ENCODE data around the gene VPREB3.

Gene VPREB3

DNA sequence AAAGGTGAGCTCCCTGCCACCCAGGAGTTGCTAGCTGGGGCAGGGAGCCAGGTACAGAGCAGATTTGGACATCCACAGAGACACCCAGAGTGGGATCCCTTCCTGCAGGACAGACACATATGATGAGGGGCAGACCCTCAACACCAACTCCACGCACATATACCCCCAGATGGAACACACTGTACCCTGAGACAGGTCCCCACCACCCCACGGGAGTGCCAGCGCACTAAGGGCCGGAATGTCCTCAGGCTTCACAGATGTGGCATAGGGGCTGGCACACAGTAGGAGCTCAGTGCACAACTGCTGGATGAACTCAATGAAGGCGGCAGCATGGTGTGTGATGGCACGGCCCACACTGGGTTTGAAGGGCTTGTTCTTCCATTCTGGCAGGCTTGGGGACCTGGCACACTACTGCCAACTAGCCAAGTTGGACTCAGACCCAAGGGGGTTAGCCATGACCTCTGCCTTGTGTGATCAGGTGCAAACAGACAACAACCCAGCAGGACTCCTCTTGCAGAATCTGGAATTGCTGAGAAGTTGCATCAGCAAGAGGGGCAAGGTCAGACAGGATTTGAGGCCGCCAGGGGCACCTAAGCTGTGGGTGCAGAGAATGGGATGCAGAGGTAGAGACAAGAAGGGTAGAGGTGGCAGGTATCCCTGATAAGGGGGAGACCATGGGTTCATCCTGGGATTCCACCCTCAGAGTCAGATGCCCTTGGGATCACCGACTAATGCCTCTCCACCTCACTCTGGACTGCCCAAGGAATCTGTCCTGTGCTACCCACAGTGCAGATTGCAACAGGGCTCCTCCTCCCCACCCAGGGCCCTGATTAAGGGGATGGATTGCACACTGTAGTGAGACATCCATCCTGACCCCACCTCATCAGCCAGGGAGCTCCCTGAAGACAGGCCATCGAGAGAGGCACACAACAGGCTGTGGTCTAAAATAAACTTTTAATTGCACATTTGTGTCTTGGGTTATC is 11.0 kb upstream of the VPREB3 start:
- H3K27me3 Mint-ChIP-seq: peaks cover 14% of the 10 kb centered on the region
- H3K36me3 Mint-ChIP-seq: peaks cover 12% of the 10 kb centered on the region
- DNase-seq: no peak
- no peaks in the 10 kb centered on the region for H3K9me3 Mint-ChIP-seq
- peak overlapping the region; percentile 60 for H3K27ac Mint-ChIP-seq
- peaks cover 55% of the 10 kb centered on the region for H3K4me1 Mint-ChIP-seq
- CTCF ChIA-PET: interaction anchor here (0.7 to 2.5 kb wide), 2 partner anchors 48 to 137 kb away, joined by 3 to 8 read pairs; no protein-coding TSS in a partner anchor
- H3K4me3 Mint-ChIP-seq: peak overlapping the region; percentile 3

DNA sequence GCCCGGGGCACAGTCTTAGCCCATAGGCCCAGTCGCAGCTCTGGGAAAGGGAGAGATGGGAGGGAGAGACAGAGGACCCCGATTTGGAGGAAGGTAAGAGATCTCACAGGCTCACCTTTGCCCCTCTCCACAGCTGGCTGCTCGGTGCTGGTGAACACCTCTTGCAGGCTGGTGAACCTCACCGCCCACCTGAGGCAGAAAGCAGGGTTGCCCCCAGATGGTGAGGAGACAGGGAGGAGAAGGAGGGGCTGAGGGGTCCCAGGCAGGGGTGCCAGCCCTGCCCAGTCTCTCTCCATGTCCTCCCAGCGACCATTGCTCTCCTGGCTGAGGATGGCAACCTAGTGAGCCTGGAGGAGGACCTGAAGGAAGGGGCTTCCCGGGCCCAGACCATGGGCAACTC is 9.7 kb upstream of the VPREB3 start:
- no peaks in the 10 kb centered on the region for H3K9me3 Mint-ChIP-seq
- H3K4me1 Mint-ChIP-seq: peaks cover 52% of the 10 kb centered on the region
- no peak for DNase-seq
- H3K4me3 Mint-ChIP-seq: peak overlapping the region; percentile 66
- H3K27ac Mint-ChIP-seq: no peak overlapping the region
- CTCF ChIA-PET: interaction anchor here (2.5 kb wide), 1 partner anchor 136 kb away, joined by 8 read pairs; no protein-coding TSS in a partner anchor
- H3K27me3 Mint-ChIP-seq: peaks cover 10% of the 10 kb centered on the region
- H3K36me3 Mint-ChIP-seq: peaks cover 12% of the 10 kb centered on the region

DNA sequence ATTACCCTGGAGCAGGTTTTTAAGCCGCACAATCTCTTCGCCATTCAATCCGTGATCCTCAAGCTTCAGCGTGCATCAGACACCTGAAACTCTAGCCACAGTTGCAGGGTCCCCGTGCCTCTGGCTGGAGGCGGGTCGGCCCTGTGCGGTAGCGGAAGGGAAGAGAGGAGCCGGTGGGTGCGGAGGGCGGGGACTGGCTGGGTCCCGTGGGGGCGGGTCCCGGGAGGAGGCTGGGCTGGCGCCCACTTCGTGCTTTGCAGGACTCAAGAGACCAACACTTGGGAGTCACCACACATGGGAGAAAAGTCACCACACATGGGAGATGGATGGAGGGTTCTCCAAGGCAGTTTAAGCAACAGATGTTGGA is 9.3 kb upstream of the VPREB3 start:
- peak overlapping the region; percentile 66 for H3K4me3 Mint-ChIP-seq
- CTCF ChIA-PET: interaction anchor here (2.5 kb wide), 1 partner anchor 136 kb away, joined by 8 read pairs; no protein-coding TSS in a partner anchor
- peaks cover 10% of the 10 kb centered on the region for H3K27me3 Mint-ChIP-seq
- peaks cover 12% of the 10 kb centered on the region for H3K36me3 Mint-ChIP-seq
- DNase-seq: peak; percentile 76
- H3K9me3 Mint-ChIP-seq: no peaks in the 10 kb centered on the region
- H3K27ac Mint-ChIP-seq: peak overlapping the region; percentile 77
- H3K4me1 Mint-ChIP-seq: peaks cover 52% of the 10 kb centered on the region

DNA sequence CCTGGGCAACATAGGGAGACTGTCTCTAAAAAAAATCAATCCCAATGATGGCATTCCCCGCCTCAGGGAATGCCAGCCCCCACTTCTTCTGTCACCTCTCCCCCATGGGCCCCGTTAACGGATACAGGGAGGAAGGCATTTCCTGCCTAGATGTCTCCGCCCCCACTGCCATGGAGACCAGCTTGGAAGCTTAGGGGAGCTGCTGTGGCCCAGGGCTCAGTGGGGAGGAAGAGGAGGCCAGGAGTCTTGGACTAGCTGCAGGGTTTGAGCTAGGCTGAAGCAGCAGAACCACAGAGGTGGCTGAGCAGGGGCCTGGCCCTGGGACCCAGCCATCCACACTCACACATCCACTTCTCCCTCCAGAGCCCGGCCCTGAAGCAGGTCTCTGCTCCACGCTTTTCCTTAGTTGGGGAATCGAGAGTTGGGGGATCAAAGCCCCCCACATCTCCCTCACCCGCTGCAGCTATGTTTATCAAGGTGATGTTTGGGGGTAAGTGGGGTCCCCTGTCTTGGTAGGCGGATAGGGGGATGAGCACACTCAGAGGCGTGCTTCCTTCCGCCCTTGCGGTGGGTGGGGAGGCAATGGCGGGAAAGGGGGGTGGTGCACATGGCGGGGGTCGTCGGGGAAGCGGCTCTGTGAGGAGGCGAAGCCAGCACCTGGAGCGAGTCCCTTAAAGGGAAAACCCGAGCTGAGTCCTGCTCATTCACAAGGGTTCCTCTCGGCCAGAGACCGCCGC is 8.8 kb upstream of the VPREB3 start, which contains the start of gene C22orf15:
Gene C22orf15, plus strand, starts transcription at position 149 of the 737 bp plus-strand sequence. Its CDS starts 317 bp downstream, at position 466.
- CTCF ChIA-PET: interaction anchor here (2.5 kb wide), 1 partner anchor 135 kb away, joined by 8 read pairs; no protein-coding TSS in a partner anchor

GRCh38 chr22:23760056-23760455 is 5.8 kb upstream of the VPREB3 start:
- CTCF ChIA-PET: interaction anchor here (1.3 kb wide), 1 partner anchor 90 kb away, joined by 3 read pairs; no protein-coding TSS in a partner anchor
- H3K4me1 Mint-ChIP-seq: peaks cover 29% of the 10 kb centered on the region
- H3K4me3 Mint-ChIP-seq: no peak overlapping the region
- H3K9me3 Mint-ChIP-seq: no peaks in the 10 kb centered on the region
- peaks cover 4% of the 10 kb centered on the region for H3K36me3 Mint-ChIP-seq
- H3K27ac Mint-ChIP-seq: no peak overlapping the region
- peaks cover 17% of the 10 kb centered on the region for H3K27me3 Mint-ChIP-seq
- no peak for DNase-seq

More for the DNA sequence above, 8.8 kb upstream of the VPREB3 start, which contains the start of gene C22orf15:
- Mint-ChIP-seq H3K4me1 (peaks cover 47% of the 10 kb centered on the region), H3K36me3 (peaks cover 12% of the 10 kb centered on the region), H3K9me3 (no peaks in the 10 kb centered on the region), H3K4me3 (peak within 1 kb of the TSS; percentile 66), H3K27ac (peak within 1 kb of the TSS; percentile 77), H3K27me3 (peaks cover 10% of the 10 kb centered on the region)
- peak; percentile 60 for DNase-seq

GRCh38 chr22:23759566-23759965 is 5.3 kb upstream of the VPREB3 start:
- H3K27ac Mint-ChIP-seq: no peak overlapping the region
- no peak overlapping the region for H3K4me3 Mint-ChIP-seq
- H3K27me3 Mint-ChIP-seq: peaks cover 17% of the 10 kb centered on the region
- peaks cover 24% of the 10 kb centered on the region for H3K4me1 Mint-ChIP-seq
- CTCF ChIA-PET: interaction anchor here (1.3 kb wide), 1 partner anchor 90 kb away, joined by 3 read pairs; no protein-coding TSS in a partner anchor
- DNase-seq: no peak
- H3K36me3 Mint-ChIP-seq: peaks cover 2% of the 10 kb centered on the region
- no peaks in the 10 kb centered on the region for H3K9me3 Mint-ChIP-seq

DNA sequence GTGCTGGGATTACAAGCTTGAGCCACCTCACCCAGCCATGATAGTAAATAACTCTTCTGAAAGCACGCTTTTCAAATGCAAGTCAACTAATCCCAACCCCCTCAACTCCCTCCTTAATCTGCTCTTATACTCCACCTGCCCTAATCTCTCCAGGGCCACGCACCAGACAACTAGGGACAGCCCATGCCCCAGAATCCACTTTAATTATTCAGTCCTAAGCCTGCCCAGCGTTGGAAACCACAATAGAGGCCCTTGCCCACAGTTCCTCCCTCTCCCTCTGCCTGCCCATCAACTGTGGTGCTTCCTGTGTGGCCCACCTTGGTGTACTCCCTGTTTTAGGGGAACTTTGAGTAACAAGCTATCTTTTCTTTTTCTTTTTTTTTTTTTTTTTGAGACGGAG is 2.7 kb upstream of the VPREB3 start:
- DNase-seq: no peak
- no peak overlapping the region for H3K4me3 Mint-ChIP-seq
- peaks cover 6% of the 10 kb centered on the region for H3K4me1 Mint-ChIP-seq
- no peaks in the 10 kb centered on the region for H3K9me3 Mint-ChIP-seq
- H3K27me3 Mint-ChIP-seq: peaks cover 27% of the 10 kb centered on the region
- H3K36me3 Mint-ChIP-seq: no peaks in the 10 kb centered on the region
- CTCF ChIA-PET: interaction anchor here (0.6 kb wide), 1 partner anchor 16 kb away, joined by 3 read pairs; no protein-coding TSS in a partner anchor
- H3K27ac Mint-ChIP-seq: no peak overlapping the region

GRCh38 chr22:23755711-23756110 is 1.5 kb upstream of the VPREB3 start:
- Mint-ChIP-seq H3K9me3 (no peaks in the 10 kb centered on the region), H3K36me3 (no peaks in the 10 kb centered on the region), H3K4me3 (no peak overlapping the region), H3K27ac (no peak overlapping the region), H3K27me3 (peaks cover 25% of the 10 kb centered on the region), H3K4me1 (peaks cover 5% of the 10 kb centered on the region)
- CTCF ChIA-PET: no interaction called here
- no peak for DNase-seq

GRCh38 chr22:23754980-23755636 is 883 bp upstream of the VPREB3 start:
- no peak for DNase-seq
- Mint-ChIP-seq H3K27ac (no peak overlapping the region), H3K36me3 (no peaks in the 10 kb centered on the region), H3K27me3 (peaks cover 22% of the 10 kb centered on the region), H3K9me3 (no peaks in the 10 kb centered on the region), H3K4me1 (peaks cover 10% of the 10 kb centered on the region), H3K4me3 (no peak overlapping the region)
- CTCF ChIA-PET: no interaction called here

- peaks cover 16% of the 10 kb centered on the region for H3K4me1 Mint-ChIP-seq
- H3K9me3 Mint-ChIP-seq: no peaks in the 10 kb centered on the region
- H3K27me3 Mint-ChIP-seq: peaks cover 21% of the 10 kb centered on the region
- H3K36me3 Mint-ChIP-seq: no peaks in the 10 kb centered on the region
- no peak for DNase-seq
- CTCF ChIA-PET: no interaction called here
- no peak overlapping the region for H3K4me3 Mint-ChIP-seq
- H3K27ac Mint-ChIP-seq: no peak overlapping the region
Observed at GRCh38 chr22:23753385-23753784, 840 bp downstream of the VPREB3 start.

DNA sequence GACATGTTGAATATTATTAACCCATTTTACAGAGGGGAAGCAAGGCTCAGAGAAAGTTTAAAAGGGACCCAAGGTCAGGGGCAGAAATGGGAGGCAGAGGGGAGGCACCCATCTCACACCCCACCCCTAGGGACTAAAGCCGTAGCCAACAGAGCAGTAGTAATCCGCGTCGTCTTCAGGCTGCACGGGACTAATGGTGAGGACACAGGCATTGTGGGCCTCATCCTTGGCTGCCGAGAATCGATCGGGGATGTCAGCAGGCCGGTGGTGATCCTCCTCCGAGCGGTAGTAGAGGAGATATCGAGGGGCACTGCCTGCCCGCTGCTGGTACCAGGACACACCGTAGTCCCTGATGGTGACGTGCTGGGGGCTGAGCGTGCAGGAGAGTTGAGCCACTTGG is 1.5 kb downstream of the VPREB3 start:
- peaks cover 16% of the 10 kb centered on the region for H3K4me1 Mint-ChIP-seq
- CTCF ChIA-PET: no interaction called here
- H3K27me3 Mint-ChIP-seq: peaks cover 18% of the 10 kb centered on the region
- DNase-seq: no peak
- no peak overlapping the region for H3K27ac Mint-ChIP-seq
- H3K4me3 Mint-ChIP-seq: no peak overlapping the region
- H3K36me3 Mint-ChIP-seq: no peaks in the 10 kb centered on the region
- H3K9me3 Mint-ChIP-seq: no peaks in the 10 kb centered on the region

DNA sequence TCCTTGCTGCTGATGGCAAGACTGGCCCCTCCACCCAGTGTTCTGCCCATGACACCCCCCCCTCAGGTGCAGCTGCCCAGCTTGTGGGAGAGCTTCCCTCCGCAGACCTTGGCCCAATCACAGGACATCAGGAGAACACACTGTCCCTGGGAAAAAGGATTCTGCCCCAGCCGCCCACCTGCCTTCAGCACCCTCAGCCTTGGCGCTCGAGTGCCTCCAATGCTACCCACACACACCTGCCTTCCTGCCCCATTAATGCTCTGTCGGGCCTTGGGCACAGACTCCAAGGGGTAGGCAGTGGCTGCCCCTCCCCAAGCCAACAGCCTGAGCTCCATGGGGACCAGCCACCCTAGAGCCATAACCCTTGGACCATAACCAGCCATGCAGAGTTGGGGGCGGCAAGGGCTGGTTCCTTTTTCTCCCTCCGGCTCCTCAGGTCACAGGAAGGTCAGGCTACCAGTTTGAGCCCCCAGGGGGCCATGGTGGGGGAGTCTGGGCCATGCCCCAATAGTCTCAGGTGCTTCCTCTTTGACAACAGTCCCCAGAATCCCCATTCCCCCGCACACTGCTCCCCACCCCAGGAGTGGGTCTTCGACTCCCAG is 2.0 kb downstream of the VPREB3 start:
- H3K9me3 Mint-ChIP-seq: no peaks in the 10 kb centered on the region
- H3K27ac Mint-ChIP-seq: no peak overlapping the region
- no peak for DNase-seq
- no peaks in the 10 kb centered on the region for H3K36me3 Mint-ChIP-seq
- H3K27me3 Mint-ChIP-seq: peaks cover 13% of the 10 kb centered on the region
- H3K4me1 Mint-ChIP-seq: peaks cover 16% of the 10 kb centered on the region
- CTCF ChIA-PET: no interaction called here
- peak overlapping the region; percentile 66 for H3K4me3 Mint-ChIP-seq

DNA sequence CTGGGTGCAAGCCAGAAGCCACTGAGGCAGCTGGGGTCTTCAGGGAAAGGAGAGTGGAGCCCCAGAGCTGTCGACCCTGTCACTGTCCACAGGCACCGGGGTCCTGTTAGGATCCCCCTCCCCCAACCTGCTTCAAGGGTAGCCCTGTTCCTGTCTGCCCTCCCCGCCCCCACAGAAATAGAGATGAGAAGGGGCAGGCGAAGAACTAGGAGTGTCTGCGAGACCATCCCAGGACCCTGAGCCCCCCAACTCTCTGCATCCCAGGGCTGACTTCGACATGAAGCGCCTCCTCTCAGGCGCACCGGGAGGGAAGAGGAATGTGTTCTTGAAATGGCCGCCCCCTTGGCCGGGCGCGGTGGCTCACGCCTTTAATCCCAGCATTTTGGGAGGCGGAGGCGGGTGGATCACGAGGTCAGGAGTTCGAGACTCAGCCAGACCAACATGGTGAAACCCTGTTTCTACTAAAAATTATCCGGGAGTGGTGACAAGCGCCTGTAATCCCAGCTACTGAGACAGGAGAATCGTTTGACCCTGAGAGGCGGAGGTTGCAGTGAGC is 2.7 kb downstream of the VPREB3 start:
- H3K27ac Mint-ChIP-seq: peak overlapping the region; percentile 76
- H3K4me1 Mint-ChIP-seq: peaks cover 16% of the 10 kb centered on the region
- CTCF ChIA-PET: no interaction called here
- H3K27me3 Mint-ChIP-seq: peaks cover 13% of the 10 kb centered on the region
- peak overlapping the region; percentile 66 for H3K4me3 Mint-ChIP-seq
- no peaks in the 10 kb centered on the region for H3K36me3 Mint-ChIP-seq
- no peak for DNase-seq
- H3K9me3 Mint-ChIP-seq: no peaks in the 10 kb centered on the region
